ENCODE data around the gene TLR3. TPM values are rescaled to one million over a fixed set of nuclear protein-coding genes. Genes with fewer than 3 reads are reported as not detected.
"Not testable (repeated sequence)": the region's sequence is repeated elsewhere in the genome, so short reads cannot be mapped to it uniquely, and the experiment has no call there.

The TLR3 gene
- total RNA-seq, 3 donors from 2014 or later, result 23.6 to 55.0 (median 51.3) TPM

GRCh38 chr4:186030399-186030775 is 38.6 kb upstream of the TLR3 start:
- Histone ChIP-seq H3K4me3 (no peak overlapping the region), H3K4me1 (ENCODE audit: low read depth) (no peaks in the 10 kb centered on the region), H3K9me3 (no peaks in the 10 kb centered on the region), H3K36me3 (ENCODE audit: low read depth) (no peaks in the 10 kb centered on the region)
- ATAC-seq (no peak), DNase-seq (no peak)
- TF ChIP-seq, protein P1, sequence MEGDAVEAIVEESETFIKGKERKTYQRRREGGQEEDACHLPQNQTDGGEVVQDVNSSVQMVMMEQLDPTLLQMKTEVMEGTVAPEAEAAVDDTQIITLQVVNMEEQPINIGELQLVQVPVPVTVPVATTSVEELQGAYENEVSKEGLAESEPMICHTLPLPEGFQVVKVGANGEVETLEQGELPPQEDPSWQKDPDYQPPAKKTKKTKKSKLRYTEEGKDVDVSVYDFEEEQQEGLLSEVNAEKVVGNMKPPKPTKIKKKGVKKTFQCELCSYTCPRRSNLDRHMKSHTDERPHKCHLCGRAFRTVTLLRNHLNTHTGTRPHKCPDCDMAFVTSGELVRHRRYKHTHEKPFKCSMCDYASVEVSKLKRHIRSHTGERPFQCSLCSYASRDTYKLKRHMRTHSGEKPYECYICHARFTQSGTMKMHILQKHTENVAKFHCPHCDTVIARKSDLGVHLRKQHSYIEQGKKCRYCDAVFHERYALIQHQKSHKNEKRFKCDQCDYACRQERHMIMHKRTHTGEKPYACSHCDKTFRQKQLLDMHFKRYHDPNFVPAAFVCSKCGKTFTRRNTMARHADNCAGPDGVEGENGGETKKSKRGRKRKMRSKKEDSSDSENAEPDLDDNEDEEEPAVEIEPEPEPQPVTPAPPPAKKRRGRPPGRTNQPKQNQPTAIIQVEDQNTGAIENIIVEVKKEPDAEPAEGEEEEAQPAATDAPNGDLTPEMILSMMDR (IDR thresholded peaks at IDR 0.05), result no peak
- intact Hi-C loops (cut with DNase I, micrococcal nuclease), result no loop called here

DNA sequence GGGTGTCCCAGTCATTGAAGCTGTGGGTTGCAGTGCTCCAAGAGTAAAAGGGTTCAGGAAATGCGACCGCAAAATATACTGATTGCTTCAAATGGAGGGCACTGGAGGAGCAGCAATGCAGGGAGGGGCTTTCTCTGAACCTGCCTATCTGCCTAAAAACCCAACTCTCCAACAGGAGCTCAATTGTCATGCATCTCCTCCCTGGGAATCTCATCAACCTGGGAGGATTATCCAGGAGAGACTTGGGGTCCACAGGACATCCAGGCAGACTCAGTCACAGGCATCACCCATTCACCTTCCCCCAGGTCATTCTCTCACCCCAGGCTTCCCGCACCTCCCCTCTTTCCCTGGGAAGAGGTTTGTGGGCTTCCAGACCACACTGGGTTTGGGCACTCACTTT is 38.2 kb upstream of the TLR3 start:
- Histone ChIP-seq H3K4me3 (no peak overlapping the region), H3K9me3 (no peaks in the 10 kb centered on the region), H3K4me1 (ENCODE audit: low read depth) (no peaks in the 10 kb centered on the region), H3K36me3 (ENCODE audit: low read depth) (no peaks in the 10 kb centered on the region)
- intact Hi-C loops (cut with DNase I, micrococcal nuclease), result no loop called here
- DNase-seq (no peak), ATAC-seq (no peak)
- TF ChIP-seq, protein P1 (IDR thresholded peaks at IDR 0.05), result no peak

DNA sequence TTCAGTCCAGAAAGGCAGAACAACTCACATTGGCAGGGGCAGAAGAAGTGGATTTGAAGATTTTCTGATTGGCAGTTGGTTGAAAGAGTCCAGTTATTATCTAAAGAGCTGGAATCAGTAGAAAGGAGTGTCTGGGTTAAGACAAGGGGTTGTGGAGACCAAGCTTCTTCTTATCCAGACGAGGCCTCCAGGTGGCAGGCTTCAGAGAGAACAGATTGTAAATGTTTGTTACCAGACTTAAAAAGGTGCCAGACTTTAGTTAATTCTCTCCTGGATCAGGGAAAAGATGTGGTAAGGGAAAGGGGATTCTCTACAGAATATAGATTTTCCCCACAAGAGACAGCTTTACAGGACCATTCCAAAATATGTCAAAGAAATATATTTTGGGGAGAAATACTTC is 36.7 kb upstream of the TLR3 start:
- intact Hi-C loops (cut with DNase I, micrococcal nuclease), result no loop called here
- H3K9me3 ChIP-seq, result no peaks in the 10 kb centered on the region
- H3K4me3 ChIP-seq, result no peak overlapping the region
- no peaks in the 10 kb centered on the region for H3K4me1 ChIP-seq (ENCODE audit: low read depth)
- DNase-seq (no peak), ATAC-seq (no peak)
- no peaks in the 10 kb centered on the region for H3K36me3 ChIP-seq (ENCODE audit: low read depth)
- TF ChIP-seq, protein P1 (IDR thresholded peaks at IDR 0.05), result no peak

GRCh38 chr4:186033027-186033426 is 35.9 kb upstream of the TLR3 start:
- intact Hi-C loops (cut with DNase I, micrococcal nuclease), result no loop called here
- H3K4me1 ChIP-seq (ENCODE audit: low read depth), result no peaks in the 10 kb centered on the region

DNA sequence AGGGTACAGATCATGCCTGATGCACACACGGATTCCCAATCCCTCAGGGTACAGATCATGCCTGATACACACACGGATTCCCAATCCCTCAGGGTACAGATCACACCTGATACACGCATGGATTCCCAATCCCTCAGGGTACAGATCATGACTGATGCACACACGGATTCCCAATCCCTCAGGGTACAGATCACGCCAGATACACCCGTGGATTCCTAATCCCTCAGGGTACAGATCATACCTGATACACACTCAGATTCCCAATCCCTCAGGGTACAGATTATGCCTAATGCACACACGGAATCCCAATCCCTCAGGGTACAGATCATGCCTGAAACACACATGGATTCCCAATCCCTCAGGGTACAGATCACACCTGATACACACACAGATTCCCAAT is 34.3 kb upstream of the TLR3 start:
- intact Hi-C loops (cut with DNase I, micrococcal nuclease); H3K4me1 ChIP-seq (ENCODE audit: low read depth): not testable (repeated sequence)

More at GRCh38 chr4:186033027-186033426, 35.9 kb upstream of the TLR3 start:
- no peaks in the 10 kb centered on the region for H3K9me3 ChIP-seq
- H3K4me3 ChIP-seq, result no peak overlapping the region
- no peaks in the 10 kb centered on the region for H3K36me3 ChIP-seq (ENCODE audit: low read depth)
- no peak for DNase-seq
- ATAC-seq, result no peak
- TF ChIP-seq, protein P1 (IDR thresholded peaks at IDR 0.05), result no peak

DNA sequence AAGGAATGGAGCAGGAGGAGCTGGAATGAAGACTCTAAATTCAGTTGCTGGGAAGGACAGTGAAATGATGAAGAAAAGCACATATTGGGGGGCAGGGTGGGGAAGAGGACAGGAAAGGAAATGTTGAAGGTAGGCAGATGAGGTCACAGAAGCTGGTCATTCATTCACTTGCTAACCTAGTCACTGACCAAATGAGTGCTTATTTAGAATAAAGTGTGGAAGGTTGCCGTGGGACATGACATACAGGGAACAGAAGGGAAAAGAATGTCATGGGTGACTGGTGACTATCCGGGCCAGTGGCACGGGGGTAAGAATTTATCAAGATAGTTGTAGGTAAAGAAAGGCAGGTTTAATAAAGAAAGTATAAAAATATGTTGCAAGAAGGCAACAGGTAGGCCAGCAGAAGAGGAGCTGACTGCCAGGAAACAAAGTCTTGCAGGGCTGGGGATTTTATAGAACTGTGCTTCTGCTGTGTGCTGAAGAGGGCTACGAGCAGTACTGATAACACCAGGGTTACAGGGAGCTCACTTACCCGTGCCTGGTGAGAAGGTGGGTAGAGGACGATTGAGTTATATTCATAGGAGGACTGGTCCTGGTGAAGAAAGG is 31.9 kb upstream of the TLR3 start:
- intact Hi-C loops (cut with DNase I, micrococcal nuclease), result no loop called here
- TF ChIP-seq, protein P1 (IDR thresholded peaks at IDR 0.05), result no peak
- Histone ChIP-seq H3K36me3 (ENCODE audit: low read depth) (no peaks in the 10 kb centered on the region), H3K4me3 (no peak overlapping the region), H3K4me1 (ENCODE audit: low read depth) (no peaks in the 10 kb centered on the region), H3K9me3 (no peaks in the 10 kb centered on the region)
- ATAC-seq, result no peak
- no peak for DNase-seq

More for the DNA sequence above, 34.3 kb upstream of the TLR3 start:
- not testable (repeated sequence) for H3K36me3 ChIP-seq (ENCODE audit: low read depth); DNase-seq; ATAC-seq; H3K9me3 ChIP-seq; H3K4me3 ChIP-seq
